ENCODE results near the gene HDAC9.

Gene HDAC9

DNA sequence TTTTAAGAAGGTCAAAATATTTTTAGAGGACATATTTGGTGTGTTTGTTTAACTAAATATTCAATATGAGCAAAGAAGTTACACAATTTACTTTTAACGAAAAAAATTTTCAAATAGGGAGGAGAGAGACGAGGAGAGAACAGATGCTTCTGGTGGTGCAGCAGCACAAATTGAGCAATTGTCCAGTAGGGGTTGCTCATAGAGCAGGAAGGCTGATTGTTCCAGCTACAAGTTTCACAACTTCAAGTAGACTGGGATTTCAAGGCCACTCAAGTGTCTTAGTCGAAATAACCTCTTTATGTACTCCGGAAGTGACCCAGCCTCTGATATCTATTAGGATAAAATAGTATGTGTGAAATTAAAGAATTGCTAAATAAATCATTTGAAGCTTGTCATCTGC, 197.9 kb downstream of the HDAC9 start:
- Histone ChIP-seq H3K36me3 (no peaks in the 10 kb centered on the region), H3K27me3 (no peaks in the 10 kb centered on the region), H3K4me1 (ENCODE audit: control insufficient read depth in 1 of 2, insufficient read depth in 1 of 2, low read depth in 1 of 2, low read length in 1 of 2) (no peaks in the 10 kb centered on the region), H3K9me3 (no peaks in the 10 kb centered on the region), H3K27ac (no peak overlapping the region), H3K4me3 (ENCODE audit: low read depth in 1 of 2, low read length in 1 of 2) (no peak overlapping the region)
- TF ChIP-seq, protein P1, sequence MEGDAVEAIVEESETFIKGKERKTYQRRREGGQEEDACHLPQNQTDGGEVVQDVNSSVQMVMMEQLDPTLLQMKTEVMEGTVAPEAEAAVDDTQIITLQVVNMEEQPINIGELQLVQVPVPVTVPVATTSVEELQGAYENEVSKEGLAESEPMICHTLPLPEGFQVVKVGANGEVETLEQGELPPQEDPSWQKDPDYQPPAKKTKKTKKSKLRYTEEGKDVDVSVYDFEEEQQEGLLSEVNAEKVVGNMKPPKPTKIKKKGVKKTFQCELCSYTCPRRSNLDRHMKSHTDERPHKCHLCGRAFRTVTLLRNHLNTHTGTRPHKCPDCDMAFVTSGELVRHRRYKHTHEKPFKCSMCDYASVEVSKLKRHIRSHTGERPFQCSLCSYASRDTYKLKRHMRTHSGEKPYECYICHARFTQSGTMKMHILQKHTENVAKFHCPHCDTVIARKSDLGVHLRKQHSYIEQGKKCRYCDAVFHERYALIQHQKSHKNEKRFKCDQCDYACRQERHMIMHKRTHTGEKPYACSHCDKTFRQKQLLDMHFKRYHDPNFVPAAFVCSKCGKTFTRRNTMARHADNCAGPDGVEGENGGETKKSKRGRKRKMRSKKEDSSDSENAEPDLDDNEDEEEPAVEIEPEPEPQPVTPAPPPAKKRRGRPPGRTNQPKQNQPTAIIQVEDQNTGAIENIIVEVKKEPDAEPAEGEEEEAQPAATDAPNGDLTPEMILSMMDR (IDR thresholded peaks at IDR 0.05) = no peak

DNA sequence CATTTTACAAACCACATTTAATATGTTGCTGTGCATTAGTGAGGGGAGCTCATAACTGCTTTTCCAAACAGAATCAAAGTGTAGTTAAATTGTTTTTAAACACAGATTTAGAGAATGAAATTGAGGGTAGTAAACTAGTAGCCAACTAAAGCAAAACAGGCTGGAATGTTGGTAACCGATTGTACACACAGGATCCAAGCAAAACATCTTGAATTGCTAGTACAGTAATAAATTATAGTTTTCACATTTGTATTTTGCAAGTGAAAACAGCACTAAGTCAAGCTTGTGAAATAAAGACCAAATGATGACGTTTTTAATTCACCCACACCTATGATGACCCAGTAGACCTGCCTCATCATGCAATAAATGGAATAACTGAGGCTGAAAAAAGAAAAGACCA, 198.3 kb downstream of the HDAC9 start:
- Histone ChIP-seq H3K27me3 (no peaks in the 10 kb centered on the region), H3K4me3 (ENCODE audit: low read depth in 1 of 2, low read length in 1 of 2) (no peak overlapping the region), H3K9me3 (no peaks in the 10 kb centered on the region), H3K27ac (no peak overlapping the region), H3K4me1 (ENCODE audit: control insufficient read depth in 1 of 2, insufficient read depth in 1 of 2, low read depth in 1 of 2, low read length in 1 of 2) (no peaks in the 10 kb centered on the region), H3K36me3 (no peaks in the 10 kb centered on the region)
- TF ChIP-seq, protein P1 (IDR thresholded peaks at IDR 0.05) = no peak

DNA sequence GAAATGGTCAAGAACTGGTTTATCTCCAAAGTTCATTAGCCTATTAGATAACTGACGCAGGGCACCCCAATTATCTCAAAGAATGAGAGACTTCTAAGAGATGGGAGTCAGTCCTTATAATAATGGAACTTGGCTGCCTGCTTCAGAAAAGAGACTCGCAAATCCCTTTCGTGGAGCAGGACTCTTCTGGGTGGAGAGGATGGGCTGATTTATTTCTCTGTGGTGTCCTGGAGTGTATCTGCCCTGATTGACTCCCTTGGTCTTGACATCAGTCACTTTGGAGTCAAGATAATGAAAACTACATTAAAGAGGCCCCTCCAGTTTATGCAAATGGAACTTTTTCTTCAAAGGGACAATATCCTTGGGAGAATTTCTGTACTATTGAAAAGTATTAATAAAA, 198.9 kb downstream of the HDAC9 start:
- no peaks in the 10 kb centered on the region for H3K4me1 ChIP-seq (ENCODE audit: control insufficient read depth in 1 of 2, insufficient read depth in 1 of 2, low read depth in 1 of 2, low read length in 1 of 2)
- H3K9me3 ChIP-seq = no peaks in the 10 kb centered on the region
- no peak overlapping the region for H3K27ac ChIP-seq
- TF ChIP-seq, protein P1 (IDR thresholded peaks at IDR 0.05) = no peak
- no peaks in the 10 kb centered on the region for H3K36me3 ChIP-seq
- H3K27me3 ChIP-seq = no peaks in the 10 kb centered on the region
- no peak overlapping the region for H3K4me3 ChIP-seq (ENCODE audit: low read depth in 1 of 2, low read length in 1 of 2)

DNA sequence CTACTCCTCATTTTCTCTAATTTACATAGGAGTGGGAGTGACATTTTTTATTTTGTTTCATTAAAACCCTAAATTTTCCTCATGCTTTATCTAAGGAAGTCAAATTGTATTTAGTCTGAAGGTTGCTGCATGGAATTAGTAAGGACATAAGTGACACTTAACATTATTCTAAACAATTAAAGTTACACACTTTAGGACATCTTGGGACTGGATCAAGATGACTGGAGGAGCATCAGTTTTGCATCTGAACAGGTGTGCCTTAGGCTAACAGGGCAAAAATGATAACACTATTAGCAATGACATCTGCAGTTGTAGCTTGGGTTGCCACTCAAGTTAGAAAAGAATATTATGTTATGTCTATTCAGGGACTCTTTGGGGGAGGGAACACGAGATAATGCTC, 199.4 kb downstream of the HDAC9 start:
- TF ChIP-seq, protein P1 (IDR thresholded peaks at IDR 0.05) = no peak
- Histone ChIP-seq H3K4me1 (ENCODE audit: control insufficient read depth in 1 of 2, insufficient read depth in 1 of 2, low read depth in 1 of 2, low read length in 1 of 2) (no peaks in the 10 kb centered on the region), H3K36me3 (no peaks in the 10 kb centered on the region), H3K27me3 (no peaks in the 10 kb centered on the region), H3K27ac (no peak overlapping the region), H3K9me3 (no peaks in the 10 kb centered on the region), H3K4me3 (ENCODE audit: low read depth in 1 of 2, low read length in 1 of 2) (no peak overlapping the region)

DNA sequence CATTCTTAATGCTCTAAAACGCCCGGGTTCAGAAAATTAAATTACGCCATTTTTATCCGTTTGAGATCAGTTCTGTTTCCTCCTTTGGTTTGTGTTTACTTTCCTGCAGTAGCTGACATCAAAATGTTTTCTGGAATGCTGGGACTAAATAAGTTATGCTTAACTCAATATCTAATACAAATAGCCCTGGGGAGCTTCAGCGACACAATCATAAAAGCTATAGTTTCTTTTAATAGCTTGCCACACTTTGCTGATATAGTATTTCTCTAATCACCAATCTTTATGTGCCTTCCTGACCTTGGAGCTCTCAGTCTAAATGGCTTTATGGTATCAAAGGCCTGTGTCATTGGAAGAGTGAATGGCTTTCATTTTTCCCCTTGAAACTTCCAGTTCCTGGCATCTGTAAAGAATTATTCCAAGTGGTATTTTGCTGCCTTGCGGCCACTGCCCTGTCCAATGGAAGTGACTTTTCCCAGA, 202.7 kb downstream of the HDAC9 start:
- TF ChIP-seq, protein P1 (IDR thresholded peaks at IDR 0.05) = no peak

DNA sequence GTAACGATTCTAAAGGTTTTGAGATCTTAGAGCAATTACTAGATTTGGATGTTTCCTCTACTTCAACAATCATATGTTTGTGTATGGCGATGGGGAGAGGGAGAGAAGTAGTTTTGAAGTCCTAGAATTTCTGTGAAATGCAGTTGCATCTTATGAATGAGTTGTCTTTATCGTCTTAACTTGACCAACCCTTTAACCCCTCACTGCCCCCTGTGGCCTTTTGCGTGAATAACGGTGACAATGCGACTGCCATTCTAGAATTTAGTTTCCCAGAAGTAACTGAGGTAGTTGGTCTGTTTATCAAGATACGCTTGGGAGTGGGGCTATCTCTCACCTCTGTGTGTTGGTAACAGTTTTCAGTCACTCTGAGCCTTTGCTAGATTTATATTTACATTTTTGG, 204.6 kb downstream of the HDAC9 start:
- no peaks in the 10 kb centered on the region for H3K4me1 ChIP-seq (ENCODE audit: control insufficient read depth in 1 of 2, insufficient read depth in 1 of 2, low read depth in 1 of 2, low read length in 1 of 2)
- no peak overlapping the region for H3K4me3 ChIP-seq (ENCODE audit: low read depth in 1 of 2, low read length in 1 of 2)
- H3K27ac ChIP-seq = no peak overlapping the region
- H3K36me3 ChIP-seq = no peaks in the 10 kb centered on the region
- TF ChIP-seq, protein P1 (IDR thresholded peaks at IDR 0.05) = no peak
- no peaks in the 10 kb centered on the region for H3K9me3 ChIP-seq
- H3K27me3 ChIP-seq = no peaks in the 10 kb centered on the region

More for the DNA sequence above, 202.7 kb downstream of the HDAC9 start:
- Histone ChIP-seq H3K9me3 (no peaks in the 10 kb centered on the region), H3K4me1 (ENCODE audit: control insufficient read depth in 1 of 2, insufficient read depth in 1 of 2, low read depth in 1 of 2, low read length in 1 of 2) (no peaks in the 10 kb centered on the region), H3K27ac (no peak overlapping the region), H3K27me3 (no peaks in the 10 kb centered on the region), H3K4me3 (ENCODE audit: low read depth in 1 of 2, low read length in 1 of 2) (no peak overlapping the region), H3K36me3 (no peaks in the 10 kb centered on the region)
